HUES64 (cell line): ENCODE measurements around the gene MOB3B.
"Not testable (repeated sequence)": the region's sequence is repeated elsewhere in the genome, so short reads cannot be mapped to it uniquely, and the experiment has no call there.

Source experiments
- H3K27ac ChIP-seq: 2 replicates; pipeline ENCODE4 v1.7.0; 2013; ENCODE audit warnings: low read depth, low read length, inconsistent platforms
- H3K27me3 ChIP-seq: 2 replicates; pipeline ENCODE4 v1.6.1; 2013; ENCODE audit warnings: mild to moderate bottlenecking, low read length; ENCODE audit not compliant: insufficient read depth
- H3K36me3 ChIP-seq: 2 replicates; pipeline ENCODE4 v1.6.1; 2013; ENCODE audit warnings: mild to moderate bottlenecking, low read length; ENCODE audit not compliant: insufficient read depth
- H3K4me1 ChIP-seq: 2 replicates; pipeline ENCODE4 v1.6.1; 2013; ENCODE audit warnings: mild to moderate bottlenecking, low read length, moderate library complexity; ENCODE audit not compliant: insufficient read depth
- H3K4me3 ChIP-seq: 2 replicates; pipeline ENCODE4 v1.5.1; 2013; ENCODE audit warnings: mild to moderate bottlenecking, low read length, moderate library complexity
- H3K9ac ChIP-seq: 2 replicates; pipeline ENCODE4 v1.6.1; 2013; ENCODE audit warnings: mild to moderate bottlenecking, low read depth, low read length
- H3K9me3 ChIP-seq: 2 replicates; pipeline ENCODE4 v1.6.1; 2013; ENCODE audit warnings: low read depth, low read length; ENCODE audit not compliant: insufficient read depth
- WGBS: fragments of 150-250, 120-280 bp; methylation state at CpG from one replicate; pipeline ENCODE4 v1.1.7; 2013; ENCODE audit warnings: missing lambda C conversion rate; 5-methylcytosine and 5-hydroxymethylcytosine counted together

Gene MOB3B

GRCh38 chr9:27429917-27430316 is 99.7 kb downstream of the MOB3B start:
- 82% methylated on average over 4 of the region's 4 CpGs for WGBS
- Histone ChIP-seq H3K27me3 (no peaks in the 10 kb centered on the region), H3K27ac (no peak overlapping the region), H3K36me3 (no peaks in the 10 kb centered on the region), H3K4me3 (no peak overlapping the region), H3K9ac (no peak overlapping the region), H3K9me3 (no peaks in the 10 kb centered on the region), H3K4me1 (peaks cover 53% of the 10 kb centered on the region)

GRCh38 chr9:27429436-27429835 is 100.2 kb downstream of the MOB3B start:
- 94% methylated on average over 2 of the region's 2 CpGs for WGBS

DNA sequence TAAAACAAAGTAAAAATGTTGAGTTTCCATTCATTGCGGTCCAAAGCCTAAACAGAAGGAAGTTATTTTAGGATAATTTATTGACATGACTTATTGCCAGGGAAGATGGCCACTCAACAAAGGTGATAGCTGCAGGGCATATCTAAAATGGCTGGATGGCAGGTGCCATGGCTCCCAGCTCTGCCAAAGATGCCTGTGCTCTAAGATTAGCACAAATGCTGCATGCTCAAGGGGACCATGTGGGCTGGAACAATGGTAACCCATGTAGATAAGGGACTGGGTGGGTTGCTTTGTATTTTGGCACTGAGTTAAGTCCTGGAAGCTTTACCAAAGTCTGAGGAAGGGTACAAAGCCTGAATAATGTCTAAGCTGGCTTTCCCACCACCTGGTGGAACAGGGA is 101.1 kb downstream of the MOB3B start:
- Histone ChIP-seq H3K9me3 (no peaks in the 10 kb centered on the region), H3K27me3 (no peaks in the 10 kb centered on the region), H3K36me3 (no peaks in the 10 kb centered on the region), H3K9ac (no peak overlapping the region), H3K4me3 (no peak overlapping the region), H3K4me1 (peaks cover 50% of the 10 kb centered on the region), H3K27ac (no peak overlapping the region)
- 97% methylated on average over 1 of the region's 1 CpG for WGBS

More at GRCh38 chr9:27429436-27429835, 100.2 kb downstream of the MOB3B start:
- H3K27me3 ChIP-seq, result no peaks in the 10 kb centered on the region
- no peaks in the 10 kb centered on the region for H3K36me3 ChIP-seq
- H3K4me1 ChIP-seq, result peaks cover 53% of the 10 kb centered on the region
- no peaks in the 10 kb centered on the region for H3K9me3 ChIP-seq
- H3K27ac ChIP-seq, result no peak overlapping the region
- H3K4me3 ChIP-seq, result no peak overlapping the region
- no peak overlapping the region for H3K9ac ChIP-seq

- no peak overlapping the region for H3K27ac ChIP-seq
- 83% methylated on average over 3 of the region's 3 CpGs for WGBS
- H3K27me3 ChIP-seq, result no peaks in the 10 kb centered on the region
- no peak overlapping the region for H3K9ac ChIP-seq
- peaks cover 49% of the 10 kb centered on the region for H3K4me1 ChIP-seq
- H3K9me3 ChIP-seq, result no peaks in the 10 kb centered on the region
- H3K4me3 ChIP-seq, result no peak overlapping the region
- H3K36me3 ChIP-seq, result no peaks in the 10 kb centered on the region
Measured at GRCh38 chr9:27427272-27427643, 102.4 kb downstream of the MOB3B start.

GRCh38 chr9:27426511-27427271 is 102.9 kb downstream of the MOB3B start:
- no peaks in the 10 kb centered on the region for H3K27me3 ChIP-seq
- peaks cover 49% of the 10 kb centered on the region for H3K4me1 ChIP-seq
- H3K4me3 ChIP-seq, result no peak overlapping the region
- H3K36me3 ChIP-seq, result no peaks in the 10 kb centered on the region
- no peak overlapping the region for H3K9ac ChIP-seq
- H3K27ac ChIP-seq, result no peak overlapping the region
- 72% methylated on average over 4 of the region's 5 CpGs for WGBS
- H3K9me3 ChIP-seq, result no peaks in the 10 kb centered on the region

DNA sequence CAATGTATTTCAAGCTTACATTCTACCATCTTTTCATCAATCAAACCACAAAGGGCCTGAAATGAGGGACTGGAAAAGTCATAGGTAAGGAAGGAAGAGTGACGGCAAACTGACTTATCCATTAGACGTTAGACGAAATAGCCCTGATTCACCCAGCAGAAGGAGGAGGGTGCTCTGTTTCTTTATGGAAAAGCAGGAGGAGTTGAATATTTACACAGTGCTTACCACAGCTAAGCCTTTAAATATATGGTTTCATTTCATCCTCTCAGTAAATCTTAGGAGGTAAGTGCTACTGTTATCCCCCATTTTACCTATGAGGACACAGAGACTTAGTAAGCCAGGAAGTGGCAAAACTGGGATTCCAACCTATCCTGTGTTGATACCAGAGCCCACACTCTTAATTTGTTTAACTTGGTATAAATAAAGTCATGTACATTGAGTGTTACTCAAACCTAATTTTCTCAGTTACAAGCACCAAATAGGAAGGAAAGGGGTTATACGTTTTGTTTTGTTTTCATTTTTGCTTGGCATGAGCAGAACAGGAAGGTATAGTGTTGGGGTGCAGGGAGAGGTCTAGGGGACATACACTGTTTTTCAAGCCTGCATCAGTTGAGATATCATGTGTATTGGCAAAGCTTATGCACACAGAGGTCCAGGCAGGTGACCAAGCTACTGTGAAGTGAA is 103.6 kb downstream of the MOB3B start:
- no peaks in the 10 kb centered on the region for H3K36me3 ChIP-seq
- no peaks in the 10 kb centered on the region for H3K27me3 ChIP-seq
- H3K4me1 ChIP-seq, result peaks cover 42% of the 10 kb centered on the region
- no peak overlapping the region for H3K4me3 ChIP-seq
- 81% methylated on average over 4 of the region's 4 CpGs for WGBS
- H3K9ac ChIP-seq, result no peak overlapping the region
- H3K9me3 ChIP-seq, result no peaks in the 10 kb centered on the region
- H3K27ac ChIP-seq, result no peak overlapping the region

- Histone ChIP-seq H3K27me3 (no peaks in the 10 kb centered on the region), H3K36me3 (no peaks in the 10 kb centered on the region), H3K4me1 (peaks cover 30% of the 10 kb centered on the region), H3K9me3 (no peaks in the 10 kb centered on the region), H3K4me3 (no peak overlapping the region), H3K27ac (no peak overlapping the region), H3K9ac (no peak overlapping the region)
- WGBS, result 95% methylated on average over 6 of the region's 6 CpGs
Measured at GRCh38 chr9:27423915-27424710, 105.5 kb downstream of the MOB3B start.

DNA sequence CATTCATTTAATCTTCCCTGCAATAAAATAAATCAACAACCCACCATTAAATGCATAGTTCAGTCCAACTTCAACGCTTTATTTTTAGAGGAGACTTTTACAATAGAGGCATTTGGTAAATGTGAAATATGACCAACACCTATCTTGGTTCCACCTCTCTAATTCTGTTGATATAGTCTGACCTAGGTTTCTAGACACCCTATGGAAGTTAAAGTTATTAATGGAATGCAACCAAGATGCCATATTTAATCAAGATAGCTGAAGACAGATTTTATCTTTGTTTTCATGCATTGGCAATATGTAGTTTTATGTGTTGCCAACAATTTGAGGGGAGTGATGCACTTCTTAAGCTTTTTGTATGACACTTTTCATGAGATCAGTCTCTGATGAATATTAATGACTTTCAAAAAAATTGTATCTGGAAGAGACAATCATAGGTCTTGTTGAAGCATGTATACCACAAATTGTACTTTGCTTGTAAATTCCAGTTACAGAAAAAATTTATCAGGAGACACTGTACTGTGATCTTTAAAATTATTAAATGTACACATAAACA is 107.3 kb downstream of the MOB3B start:
- H3K4me1 ChIP-seq, result peaks cover 23% of the 10 kb centered on the region

DNA sequence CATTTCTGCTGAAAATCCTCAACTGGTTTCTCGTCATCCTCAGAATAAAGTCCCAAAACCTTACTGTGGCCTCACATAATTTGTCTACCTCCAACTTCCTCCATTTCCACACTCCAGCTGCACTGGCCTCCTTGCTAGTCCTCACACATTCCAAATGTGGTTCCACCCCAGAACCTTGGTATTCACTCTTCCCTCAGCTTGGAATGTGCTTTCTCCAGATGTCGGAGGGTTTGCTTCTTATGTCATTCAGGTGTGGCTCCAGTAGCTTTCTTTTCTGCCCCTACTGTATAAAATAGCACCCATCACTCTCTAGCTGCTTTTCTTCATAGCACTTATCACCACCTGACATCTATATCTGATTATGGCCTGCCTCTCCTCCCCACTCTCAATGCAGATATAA is 108.0 kb downstream of the MOB3B start:
- Histone ChIP-seq H3K4me1 (peaks cover 15% of the 10 kb centered on the region), H3K27me3 (no peaks in the 10 kb centered on the region), H3K27ac (no peak overlapping the region), H3K9ac (no peak overlapping the region), H3K9me3 (no peaks in the 10 kb centered on the region), H3K4me3 (no peak overlapping the region), H3K36me3 (no peaks in the 10 kb centered on the region)
- WGBS, result 84% methylated on average over 2 of the region's 2 CpGs

More for the DNA sequence above, 107.3 kb downstream of the MOB3B start:
- Histone ChIP-seq H3K36me3 (no peaks in the 10 kb centered on the region), H3K4me3 (no peak overlapping the region), H3K9ac (no peak overlapping the region), H3K9me3 (no peaks in the 10 kb centered on the region), H3K27ac (no peak overlapping the region), H3K27me3 (no peaks in the 10 kb centered on the region)
- WGBS, result no CpG with 5 or more reads among the region's 1 CpG

- not testable (repeated sequence) for H3K27ac ChIP-seq, H3K4me3 ChIP-seq, H3K27me3 ChIP-seq, H3K9ac ChIP-seq, H3K36me3 ChIP-seq, H3K9me3 ChIP-seq, H3K4me1 ChIP-seq
- WGBS, result 91% methylated on average over 3 of the region's 3 CpGs
Measured at GRCh38 chr9:27419558-27419957, 110.1 kb downstream of the MOB3B start.
